Measurements from ENCODE around the gene AGGF1.
"Not testable (repeated sequence)": the region's sequence is repeated elsewhere in the genome, so short reads cannot be mapped to it uniquely, and the experiment has no call there.

Gene AGGF1

GRCh38 chr5:77076961-77077828 is 47.0 kb downstream of the AGGF1 start:
- Histone ChIP-seq H3K36me3 (replicated peaks) (no peaks in the 10 kb centered on the region), H3K27ac (no peak overlapping the region), H3K27me3 (replicated peaks) (no peaks in the 10 kb centered on the region), H3K4me3 (ENCODE audit: low read depth, low read length) (peak overlapping the region; percentile 52)
- peak; percentile 21 for DNase-seq
- in situ Hi-C loops (cut with HindIII; ENCODE audit: low pct_ligation_motif_present, low sequenced_read_pairs): no loop called here
- peak; percentile 62 for TF ChIP-seq CTCF (IDR thresholded peaks at IDR 0.05; ENCODE audit: low read depth, low read length, missing control alignments)

DNA sequence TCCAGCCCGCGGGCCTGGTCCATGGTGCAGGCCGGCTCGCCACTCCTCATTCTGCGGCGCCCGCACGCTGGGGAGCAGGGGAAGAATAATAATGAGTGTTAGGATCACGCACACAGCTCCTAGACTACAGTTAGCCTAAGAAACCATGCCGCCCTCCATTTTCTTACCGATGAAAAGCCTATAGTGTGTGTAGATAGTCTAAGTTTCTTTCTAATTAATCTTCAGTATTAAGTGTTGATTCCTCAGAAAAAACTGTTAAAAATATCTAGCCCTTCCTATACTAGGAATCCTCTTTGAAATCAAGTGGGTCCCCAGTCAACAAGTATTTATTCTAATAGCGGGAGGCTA is 47.6 kb downstream of the AGGF1 start:
- no peak overlapping the region for H3K27ac ChIP-seq

GRCh38 chr5:77080479-77080878 is 50.3 kb downstream of the AGGF1 start:
- H3K27ac ChIP-seq; in situ Hi-C loops (cut with HindIII; ENCODE audit: low pct_ligation_motif_present, low sequenced_read_pairs); H3K27me3 ChIP-seq (replicated peaks); DNase-seq; H3K36me3 ChIP-seq (replicated peaks); H3K4me3 ChIP-seq (ENCODE audit: low read depth, low read length): not testable (repeated sequence)

More for the DNA sequence above, 47.6 kb downstream of the AGGF1 start:
- Histone ChIP-seq H3K27me3 (replicated peaks) (no peaks in the 10 kb centered on the region), H3K4me3 (ENCODE audit: low read depth, low read length) (no peak overlapping the region), H3K36me3 (replicated peaks) (no peaks in the 10 kb centered on the region)
- TF ChIP-seq CTCF (IDR thresholded peaks at IDR 0.05; ENCODE audit: low read depth, low read length, missing control alignments): no peak
- in situ Hi-C loops (cut with HindIII; ENCODE audit: low pct_ligation_motif_present, low sequenced_read_pairs): no loop called here
- no peak for DNase-seq

DNA sequence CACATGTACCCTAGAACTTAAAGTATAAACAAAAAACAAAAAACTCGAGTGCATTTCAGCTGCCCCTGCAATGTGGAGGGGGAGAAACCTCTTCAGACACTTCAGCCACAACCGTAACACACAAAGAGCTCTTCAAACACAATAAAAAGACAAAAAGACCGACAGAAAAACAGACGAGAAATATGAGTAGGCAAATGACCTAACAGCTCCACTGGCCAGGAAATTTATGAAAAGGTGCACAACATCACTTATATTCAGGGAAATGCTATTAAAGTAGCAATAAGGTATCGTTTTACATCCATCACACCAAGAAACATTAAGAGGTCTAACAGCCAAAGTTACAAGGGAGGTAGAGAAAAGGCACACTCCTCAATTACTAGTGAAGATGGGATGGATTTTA is 50.7 kb downstream of the AGGF1 start:
- Histone ChIP-seq H3K27ac (no peak overlapping the region), H3K4me3 (ENCODE audit: low read depth, low read length) (no peak overlapping the region), H3K36me3 (replicated peaks) (no peaks in the 10 kb centered on the region), H3K27me3 (replicated peaks) (no peaks in the 10 kb centered on the region)
- no peak for DNase-seq
- in situ Hi-C loops (cut with HindIII; ENCODE audit: low pct_ligation_motif_present, low sequenced_read_pairs): no loop called here
- TF ChIP-seq CTCF (IDR thresholded peaks at IDR 0.05; ENCODE audit: low read depth, low read length, missing control alignments): no peak

GRCh38 chr5:77082280-77082679 is 52.1 kb downstream of the AGGF1 start:
- no peak overlapping the region for H3K27ac ChIP-seq
- H3K4me3 ChIP-seq (ENCODE audit: low read depth, low read length): no peak overlapping the region
- H3K36me3 ChIP-seq (replicated peaks): no peaks in the 10 kb centered on the region
- DNase-seq: no peak
- in situ Hi-C loops (cut with HindIII; ENCODE audit: low pct_ligation_motif_present, low sequenced_read_pairs): no loop called here
- no peak for TF ChIP-seq CTCF (IDR thresholded peaks at IDR 0.05; ENCODE audit: low read depth, low read length, missing control alignments)
- no peaks in the 10 kb centered on the region for H3K27me3 ChIP-seq (replicated peaks)

DNA sequence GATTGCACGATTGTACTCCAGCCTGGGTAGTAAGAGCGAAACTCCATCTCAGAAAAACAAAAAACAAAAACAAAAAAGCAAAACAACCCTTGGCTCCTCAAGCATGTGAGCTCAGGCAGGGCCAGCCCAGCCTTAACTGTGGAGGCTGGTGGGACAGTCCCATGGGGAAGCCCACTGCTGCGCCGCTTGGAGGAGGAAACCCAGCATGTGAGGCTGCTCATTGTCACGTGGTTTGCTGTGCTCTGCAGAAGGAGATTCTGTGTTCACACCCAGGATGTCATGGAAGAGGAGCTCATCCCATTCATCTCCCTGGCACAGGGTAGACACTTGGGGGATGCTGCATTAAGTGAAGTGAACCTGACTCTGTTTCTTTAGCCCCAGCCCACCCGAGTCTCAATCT is 52.9 kb downstream of the AGGF1 start:
- Histone ChIP-seq H3K4me3 (ENCODE audit: low read depth, low read length) (no peak overlapping the region), H3K27ac (no peak overlapping the region), H3K36me3 (replicated peaks) (no peaks in the 10 kb centered on the region), H3K27me3 (replicated peaks) (no peaks in the 10 kb centered on the region)
- no peak for TF ChIP-seq CTCF (IDR thresholded peaks at IDR 0.05; ENCODE audit: low read depth, low read length, missing control alignments)
- in situ Hi-C loops (cut with HindIII; ENCODE audit: low pct_ligation_motif_present, low sequenced_read_pairs): no loop called here
- no peak for DNase-seq

Measured in brain microvascular endothelial cell (primary cell).